Measurements from ENCODE around the gene GLYAT. TPM values are rescaled to one million over a fixed set of nuclear protein-coding genes. Genes with fewer than 3 reads are reported as not detected.

Gene GLYAT, protein sequence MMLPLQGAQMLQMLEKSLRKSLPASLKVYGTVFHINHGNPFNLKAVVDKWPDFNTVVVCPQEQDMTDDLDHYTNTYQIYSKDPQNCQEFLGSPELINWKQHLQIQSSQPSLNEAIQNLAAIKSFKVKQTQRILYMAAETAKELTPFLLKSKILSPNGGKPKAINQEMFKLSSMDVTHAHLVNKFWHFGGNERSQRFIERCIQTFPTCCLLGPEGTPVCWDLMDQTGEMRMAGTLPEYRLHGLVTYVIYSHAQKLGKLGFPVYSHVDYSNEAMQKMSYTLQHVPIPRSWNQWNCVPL
- total RNA-seq = not detected in 2 replicates

DNA sequence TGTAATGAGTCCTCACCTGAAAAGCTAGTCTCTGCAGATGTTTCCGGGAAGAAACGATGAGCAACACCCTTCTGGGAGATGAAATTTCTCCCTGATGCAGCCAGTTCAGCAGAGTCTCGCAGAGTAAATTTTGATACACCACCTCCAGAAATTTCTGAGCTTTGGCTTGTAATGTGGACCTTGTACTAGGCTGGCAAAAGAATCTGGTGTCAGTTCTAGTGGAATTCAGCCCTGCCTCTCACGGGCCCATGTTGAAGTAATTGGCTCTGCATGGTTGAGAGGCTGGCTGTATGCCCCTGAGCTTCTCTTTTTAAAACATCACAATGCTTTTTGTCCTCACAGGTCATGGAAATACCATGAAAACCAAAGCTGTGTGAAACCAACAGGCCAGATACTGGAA is at the start of gene GLYAT:
Gene GLYAT (minus strand): TSS at position 125 of the 400 bp plus-strand sequence. CDS start 7,447 bp downstream, outside the sequence.
- peak within 1 kb of the TSS; percentile 43 for H3K4me3 ChIP-seq (ENCODE audit: low read depth, low read length)
- TF ChIP-seq, protein P1, sequence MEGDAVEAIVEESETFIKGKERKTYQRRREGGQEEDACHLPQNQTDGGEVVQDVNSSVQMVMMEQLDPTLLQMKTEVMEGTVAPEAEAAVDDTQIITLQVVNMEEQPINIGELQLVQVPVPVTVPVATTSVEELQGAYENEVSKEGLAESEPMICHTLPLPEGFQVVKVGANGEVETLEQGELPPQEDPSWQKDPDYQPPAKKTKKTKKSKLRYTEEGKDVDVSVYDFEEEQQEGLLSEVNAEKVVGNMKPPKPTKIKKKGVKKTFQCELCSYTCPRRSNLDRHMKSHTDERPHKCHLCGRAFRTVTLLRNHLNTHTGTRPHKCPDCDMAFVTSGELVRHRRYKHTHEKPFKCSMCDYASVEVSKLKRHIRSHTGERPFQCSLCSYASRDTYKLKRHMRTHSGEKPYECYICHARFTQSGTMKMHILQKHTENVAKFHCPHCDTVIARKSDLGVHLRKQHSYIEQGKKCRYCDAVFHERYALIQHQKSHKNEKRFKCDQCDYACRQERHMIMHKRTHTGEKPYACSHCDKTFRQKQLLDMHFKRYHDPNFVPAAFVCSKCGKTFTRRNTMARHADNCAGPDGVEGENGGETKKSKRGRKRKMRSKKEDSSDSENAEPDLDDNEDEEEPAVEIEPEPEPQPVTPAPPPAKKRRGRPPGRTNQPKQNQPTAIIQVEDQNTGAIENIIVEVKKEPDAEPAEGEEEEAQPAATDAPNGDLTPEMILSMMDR (conservative IDR thresholded peaks at IDR 0.05; ENCODE audit: low read depth, low read length) = no peak
- DNase-seq (ENCODE audit: low read depth) = no peak

DNA sequence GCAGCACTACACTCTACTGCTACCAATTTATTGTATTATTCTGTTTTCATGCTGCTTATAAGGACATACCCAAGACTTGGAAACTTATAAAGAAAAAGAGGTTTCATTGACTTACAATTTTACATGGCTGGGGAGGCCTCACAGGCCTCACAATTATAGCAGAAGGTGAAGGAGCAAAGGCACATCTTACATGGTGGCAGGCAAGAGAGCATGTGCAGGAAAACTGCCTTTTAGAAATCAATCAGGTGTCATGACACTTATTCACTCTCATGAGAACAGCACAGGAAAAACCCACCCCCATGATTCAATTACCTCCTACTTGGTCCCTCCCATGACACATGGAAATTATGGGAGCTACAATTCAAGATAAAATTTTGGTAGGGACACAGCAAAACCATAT is 49.6 kb upstream of the GLYAT start:
- TF ChIP-seq, protein P1 (conservative IDR thresholded peaks at IDR 0.05; ENCODE audit: low read depth, low read length) = no peak
- DNase-seq (ENCODE audit: low read depth) = no peak
- H3K4me3 ChIP-seq (ENCODE audit: low read depth, low read length) = no peak overlapping the region

DNA sequence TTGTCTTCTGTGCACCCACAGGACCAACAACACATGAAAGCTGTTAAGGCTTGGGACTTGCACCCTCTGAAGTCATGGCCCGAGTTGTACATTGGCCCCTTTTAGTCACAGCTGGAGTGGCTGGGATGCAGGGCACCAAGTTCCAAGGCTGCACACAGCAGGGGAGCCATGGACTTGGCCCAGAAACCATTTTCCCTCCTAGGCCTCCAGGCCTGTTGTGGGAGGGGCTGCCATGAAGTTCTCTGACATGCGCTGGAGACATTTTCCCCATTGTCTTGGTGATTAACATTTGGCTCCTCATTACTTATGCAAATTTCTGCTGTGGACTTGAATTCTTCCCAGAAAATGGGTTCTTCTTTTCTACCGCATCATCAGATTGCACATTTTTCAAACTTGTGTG is 48.8 kb upstream of the GLYAT start:
- no peak for DNase-seq (ENCODE audit: low read depth)
- TF ChIP-seq, protein P1 (conservative IDR thresholded peaks at IDR 0.05; ENCODE audit: low read depth, low read length) = no peak
- H3K4me3 ChIP-seq (ENCODE audit: low read depth, low read length) = no peak overlapping the region

DNA sequence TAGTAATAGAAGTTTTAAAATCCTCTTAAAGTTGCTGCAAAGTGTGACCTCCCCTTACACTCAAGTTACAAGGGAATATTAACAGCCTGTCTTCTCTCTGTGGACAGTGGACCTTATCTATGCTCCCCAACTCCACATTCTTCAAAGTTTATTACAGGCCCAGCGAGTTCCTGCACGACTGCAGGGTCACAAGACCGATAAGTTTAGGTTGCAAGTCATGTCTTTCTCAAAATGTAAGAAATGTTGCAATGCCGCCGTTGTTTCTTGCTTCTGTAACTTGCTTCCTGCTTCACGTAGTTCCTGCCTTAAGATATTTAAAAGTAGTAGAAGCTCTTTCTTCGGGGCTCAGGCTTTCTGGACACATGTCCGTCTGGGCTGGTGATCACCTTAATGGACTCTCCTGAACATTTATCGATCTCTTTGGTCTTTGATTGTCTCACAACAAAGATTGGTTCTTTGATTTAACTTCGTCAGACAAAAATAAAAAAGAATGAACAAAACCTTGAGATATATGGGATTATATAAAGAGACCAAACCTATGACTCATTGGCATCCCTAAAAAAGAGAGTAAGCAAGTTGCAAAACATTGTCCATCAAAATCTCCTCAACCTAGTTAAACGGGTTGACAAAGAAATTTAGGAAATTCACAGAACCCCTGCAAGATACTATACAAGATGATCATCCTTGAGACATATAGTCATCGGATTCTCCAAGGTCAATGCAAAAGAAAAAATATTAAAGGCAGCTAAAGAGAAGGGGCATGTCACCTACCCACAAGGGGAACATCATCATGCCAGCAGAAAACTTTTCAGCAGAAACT is 45.4 kb upstream of the GLYAT start:
- no peak overlapping the region for H3K4me3 ChIP-seq (ENCODE audit: low read depth, low read length)
- no peak for DNase-seq (ENCODE audit: low read depth)
- TF ChIP-seq, protein P1 (conservative IDR thresholded peaks at IDR 0.05; ENCODE audit: low read depth, low read length) = no peak

DNA sequence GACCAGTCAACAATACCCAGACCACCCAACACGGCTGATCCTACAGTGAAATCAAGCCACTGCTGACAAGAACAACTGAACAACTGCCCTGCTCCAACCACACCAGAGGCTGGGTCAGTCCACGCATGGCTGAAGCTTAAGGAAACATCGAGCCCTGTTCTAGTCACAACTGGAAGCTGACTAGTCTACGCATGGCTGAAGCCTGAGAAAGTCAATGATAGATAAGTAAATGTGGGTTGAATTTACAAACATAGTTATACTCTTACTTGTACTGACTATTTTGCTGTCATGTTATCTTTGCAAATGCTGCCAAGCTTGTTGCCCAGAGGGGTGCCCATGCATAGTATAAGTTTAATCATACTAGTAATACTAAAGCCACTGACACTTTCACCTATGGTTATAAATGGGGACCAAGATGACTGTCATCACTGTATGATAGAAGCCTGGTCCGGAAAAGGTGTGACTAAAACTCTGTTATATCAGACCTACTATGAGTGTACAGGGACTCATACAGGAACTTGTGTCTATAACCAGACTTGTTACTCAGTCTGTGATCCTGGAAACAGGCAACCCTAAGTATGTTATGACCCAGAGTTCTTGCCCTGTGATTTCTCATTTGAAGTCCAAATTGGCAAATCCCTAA is 43.4 kb upstream of the GLYAT start:
- no peak overlapping the region for H3K4me3 ChIP-seq (ENCODE audit: low read depth, low read length)
- DNase-seq (ENCODE audit: low read depth) = peak; percentile 47
- TF ChIP-seq, protein P1 (conservative IDR thresholded peaks at IDR 0.05; ENCODE audit: low read depth, low read length) = no peak

DNA sequence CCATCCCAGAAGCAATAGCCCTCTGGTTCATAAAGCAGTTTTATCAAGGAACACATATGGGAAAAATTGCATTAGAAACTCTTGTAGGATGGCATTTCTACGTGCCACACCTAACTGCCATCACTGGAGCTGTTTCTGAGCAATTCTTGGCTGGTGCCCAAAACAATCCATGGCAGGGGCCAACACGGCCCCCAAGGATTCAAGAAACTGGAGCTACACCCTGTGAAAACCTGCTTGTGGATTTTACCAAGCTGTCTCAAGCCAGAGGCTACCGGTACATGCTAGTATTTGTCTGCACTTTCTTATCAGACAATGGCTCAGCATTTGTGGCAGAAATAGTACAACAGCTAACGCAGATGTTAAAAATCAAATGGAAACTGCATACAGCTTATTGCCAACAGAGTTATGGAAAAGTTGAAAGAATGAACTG is 42.4 kb upstream of the GLYAT start:
- TF ChIP-seq, protein P1 (conservative IDR thresholded peaks at IDR 0.05; ENCODE audit: low read depth, low read length) = no peak
- H3K4me3 ChIP-seq (ENCODE audit: low read depth, low read length) = no peak overlapping the region
- DNase-seq (ENCODE audit: low read depth) = no peak
